ENCODE data around the gene HTRA3.

DNA sequence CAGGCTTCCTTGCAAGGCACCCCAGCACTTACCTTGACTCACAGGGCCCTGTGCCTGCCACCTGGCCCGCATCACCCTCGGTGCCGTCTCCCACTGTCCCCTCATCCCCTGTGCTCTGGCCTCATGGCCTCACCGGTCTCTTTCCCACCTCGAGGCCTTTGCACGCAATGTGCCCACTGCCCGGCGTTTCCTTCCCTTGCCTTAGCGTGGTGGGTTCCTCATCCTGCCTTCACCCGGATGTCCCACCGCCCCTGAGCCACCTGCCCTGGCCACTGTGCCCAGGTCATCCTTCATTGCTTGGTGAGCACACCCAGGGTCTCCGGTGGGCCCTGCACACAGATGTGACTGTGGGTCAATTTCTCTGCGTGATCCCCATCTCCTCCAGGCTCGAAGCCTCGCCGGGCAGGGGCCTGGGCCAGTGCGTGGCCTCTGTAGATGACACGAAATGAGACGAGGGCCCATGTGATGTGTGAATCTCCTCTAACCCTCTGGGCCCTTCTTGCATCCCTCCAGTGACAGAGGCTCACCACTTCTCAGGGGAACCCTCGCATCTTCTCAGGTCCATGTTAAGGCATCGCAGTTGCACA lies 4.6 kb downstream of the HTRA3 start:
- no peak for TF ChIP-seq POLR2A (IDR thresholded peaks at IDR 0.05; ENCODE audit: low read depth)
- no peak for TF ChIP-seq EP300 (IDR thresholded peaks at IDR 0.05)
- TF ChIP-seq, protein P1, sequence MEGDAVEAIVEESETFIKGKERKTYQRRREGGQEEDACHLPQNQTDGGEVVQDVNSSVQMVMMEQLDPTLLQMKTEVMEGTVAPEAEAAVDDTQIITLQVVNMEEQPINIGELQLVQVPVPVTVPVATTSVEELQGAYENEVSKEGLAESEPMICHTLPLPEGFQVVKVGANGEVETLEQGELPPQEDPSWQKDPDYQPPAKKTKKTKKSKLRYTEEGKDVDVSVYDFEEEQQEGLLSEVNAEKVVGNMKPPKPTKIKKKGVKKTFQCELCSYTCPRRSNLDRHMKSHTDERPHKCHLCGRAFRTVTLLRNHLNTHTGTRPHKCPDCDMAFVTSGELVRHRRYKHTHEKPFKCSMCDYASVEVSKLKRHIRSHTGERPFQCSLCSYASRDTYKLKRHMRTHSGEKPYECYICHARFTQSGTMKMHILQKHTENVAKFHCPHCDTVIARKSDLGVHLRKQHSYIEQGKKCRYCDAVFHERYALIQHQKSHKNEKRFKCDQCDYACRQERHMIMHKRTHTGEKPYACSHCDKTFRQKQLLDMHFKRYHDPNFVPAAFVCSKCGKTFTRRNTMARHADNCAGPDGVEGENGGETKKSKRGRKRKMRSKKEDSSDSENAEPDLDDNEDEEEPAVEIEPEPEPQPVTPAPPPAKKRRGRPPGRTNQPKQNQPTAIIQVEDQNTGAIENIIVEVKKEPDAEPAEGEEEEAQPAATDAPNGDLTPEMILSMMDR (IDR thresholded peaks at IDR 0.05), result no peak
- TF ChIP-seq POLR2AphosphoS5 (IDR thresholded peaks at IDR 0.05), result no peak

All from esophagus muscularis mucosa (tissue), 4 donors.